Kidney glomerular epithelial cell (primary cell): ENCODE results near the gene CBLN1.
"Not testable (repeated sequence)": the region's sequence is repeated elsewhere in the genome, so short reads cannot be mapped to it uniquely, and the experiment has no call there.

Experiments
- DNase-seq: peaks from one replicate; lab custom pipeline; 2025; lab: John Stamatoyannopoulos, UW

The CBLN1 gene

GRCh38 chr16:49277766-49278566, 3.7 kb downstream of the CBLN1 start:
- DNase-seq: no peak

GRCh38 chr16:49277386-49277742, 4.3 kb downstream of the CBLN1 start:
- DNase-seq: no peak

GRCh38 chr16:49276646-49277385, 4.8 kb downstream of the CBLN1 start:
- DNase-seq: no peak

GRCh38 chr16:49275870-49276269, 5.8 kb downstream of the CBLN1 start:
- DNase-seq: no peak

GRCh38 chr16:49275050-49275730, 6.4 kb downstream of the CBLN1 start:
- no peak for DNase-seq

GRCh38 chr16:49274591-49274990, 7.0 kb downstream of the CBLN1 start:
- no peak for DNase-seq

- DNase-seq: no peak
These were observed 7.9 kb downstream of the CBLN1 start for GRCh38 chr16:49273771-49274170.

- no peak for DNase-seq
These were observed 10.3 kb downstream of the CBLN1 start for GRCh38 chr16:49271363-49271762.

GRCh38 chr16:49269201-49269600, 12.4 kb downstream of the CBLN1 start:
- no peak for DNase-seq

GRCh38 chr16:49268667-49269066, 13.0 kb downstream of the CBLN1 start:
- DNase-seq: no peak

- DNase-seq: no peak
These were observed 19.1 kb downstream of the CBLN1 start for GRCh38 chr16:49262501-49262900.

- no peak for DNase-seq
These were observed 19.7 kb downstream of the CBLN1 start for GRCh38 chr16:49261930-49262329.

- DNase-seq: no peak
These were observed 20.6 kb downstream of the CBLN1 start for GRCh38 chr16:49260956-49261530.

GRCh38 chr16:49260253-49260652, 21.4 kb downstream of the CBLN1 start:
- no peak for DNase-seq

- no peak for DNase-seq
These were observed 22.3 kb downstream of the CBLN1 start for GRCh38 chr16:49259330-49259729.

GRCh38 chr16:49250689-49251088, 30.9 kb downstream of the CBLN1 start:
- DNase-seq: no peak

- no peak for DNase-seq
These were observed 33.4 kb downstream of the CBLN1 start for GRCh38 chr16:49248227-49248626.

GRCh38 chr16:49236216-49236615, 45.4 kb downstream of the CBLN1 start:
- DNase-seq: no peak

- not testable (repeated sequence) for DNase-seq
These were observed 53.3 kb downstream of the CBLN1 start for GRCh38 chr16:49228335-49228734.
